HFFc6 (cell line): ENCODE measurements around the gene SVOPL. TPM values are rescaled to one million over a fixed set of nuclear protein-coding genes. Genes with fewer than 3 reads are reported as not detected.

ENCODE experiments used
- DNase-seq: peaks from one replicate; pipeline ENCODE4 v3.0.0-alpha.2; 2018
- H3K27ac Mint-ChIP-seq: 2 replicates; pipeline ENCODE4 v1.8.0; 2020; ENCODE audit warnings: mild to moderate bottlenecking, mixed read lengths
- H3K27me3 Mint-ChIP-seq: 2 replicates; pipeline ENCODE4 v1.8.0; 2021; ENCODE audit warnings: mild to moderate bottlenecking, moderate library complexity, mixed read lengths; ENCODE audit not compliant: insufficient read depth
- H3K36me3 Mint-ChIP-seq: 2 replicates; pipeline ENCODE4 v1.8.0; 2021; ENCODE audit warnings: low read depth, mixed read lengths
- H3K4me1 Mint-ChIP-seq: 2 replicates; pipeline ENCODE4 v1.8.0; 2020; ENCODE audit warnings: low read depth, mixed read lengths
- H3K4me3 Mint-ChIP-seq: 2 replicates; pipeline ENCODE4 v1.8.0; 2020; ENCODE audit warnings: mild to moderate bottlenecking, moderate library complexity, mixed read lengths
- H3K9me3 Mint-ChIP-seq: 2 replicates; pipeline ENCODE4 v1.8.0; 2020; ENCODE audit warnings: mild to moderate bottlenecking, mixed read lengths
- total RNA-seq, 6 experiments: library from RNA; stranded (reverse); fragmentation: NEBNext Ultra II Directional; extraction: Animal tissue kit (Norgen Biotek cat#: 25700); gene quantifications; 2 replicates in 1 of 6; 3 replicates in 5 of 6; pipeline ENCODE4 v1.2.3, GENCODE V29; 2021
- TF ChIP-seq, protein P1 (sequence below): fragments of 200-600 bp; sonication (generic); IDR thresholded peaks from 2 replicates; pipeline ENCODE4 v1.5.0; 2021; ENCODE audit warnings: antibody characterized with exemption, mild to moderate bottlenecking

The SVOPL gene
- total RNA-seq, 6 experiments from 2014 or later = not detected

DNA sequence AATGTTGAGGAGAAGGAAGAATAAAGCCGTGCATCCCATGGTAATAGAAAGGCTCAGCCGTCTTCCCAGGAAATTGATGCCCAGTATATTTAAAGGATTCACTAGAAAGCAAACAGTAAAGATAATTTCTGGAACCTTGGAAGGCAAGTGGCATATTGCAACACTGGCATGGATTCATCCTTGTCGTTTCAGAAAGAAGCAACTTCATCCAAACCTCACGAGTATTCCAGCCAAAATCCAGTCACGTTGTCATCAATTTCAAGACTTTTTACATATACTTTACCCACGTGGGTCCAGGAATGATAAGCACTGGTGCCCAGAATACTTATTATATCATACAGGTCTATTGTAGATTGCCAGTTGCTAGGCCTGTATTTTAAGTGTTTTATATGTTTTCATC is 73.8 kb downstream of the SVOPL start:
- Mint-ChIP-seq H3K36me3 (no peaks in the 10 kb centered on the region), H3K27me3 (peaks cover 9% of the 10 kb centered on the region), H3K4me3 (no peak overlapping the region), H3K4me1 (no peaks in the 10 kb centered on the region), H3K27ac (no peak overlapping the region), H3K9me3 (no peaks in the 10 kb centered on the region)
- no peak for DNase-seq
- TF ChIP-seq, protein P1, sequence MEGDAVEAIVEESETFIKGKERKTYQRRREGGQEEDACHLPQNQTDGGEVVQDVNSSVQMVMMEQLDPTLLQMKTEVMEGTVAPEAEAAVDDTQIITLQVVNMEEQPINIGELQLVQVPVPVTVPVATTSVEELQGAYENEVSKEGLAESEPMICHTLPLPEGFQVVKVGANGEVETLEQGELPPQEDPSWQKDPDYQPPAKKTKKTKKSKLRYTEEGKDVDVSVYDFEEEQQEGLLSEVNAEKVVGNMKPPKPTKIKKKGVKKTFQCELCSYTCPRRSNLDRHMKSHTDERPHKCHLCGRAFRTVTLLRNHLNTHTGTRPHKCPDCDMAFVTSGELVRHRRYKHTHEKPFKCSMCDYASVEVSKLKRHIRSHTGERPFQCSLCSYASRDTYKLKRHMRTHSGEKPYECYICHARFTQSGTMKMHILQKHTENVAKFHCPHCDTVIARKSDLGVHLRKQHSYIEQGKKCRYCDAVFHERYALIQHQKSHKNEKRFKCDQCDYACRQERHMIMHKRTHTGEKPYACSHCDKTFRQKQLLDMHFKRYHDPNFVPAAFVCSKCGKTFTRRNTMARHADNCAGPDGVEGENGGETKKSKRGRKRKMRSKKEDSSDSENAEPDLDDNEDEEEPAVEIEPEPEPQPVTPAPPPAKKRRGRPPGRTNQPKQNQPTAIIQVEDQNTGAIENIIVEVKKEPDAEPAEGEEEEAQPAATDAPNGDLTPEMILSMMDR = no peak

DNA sequence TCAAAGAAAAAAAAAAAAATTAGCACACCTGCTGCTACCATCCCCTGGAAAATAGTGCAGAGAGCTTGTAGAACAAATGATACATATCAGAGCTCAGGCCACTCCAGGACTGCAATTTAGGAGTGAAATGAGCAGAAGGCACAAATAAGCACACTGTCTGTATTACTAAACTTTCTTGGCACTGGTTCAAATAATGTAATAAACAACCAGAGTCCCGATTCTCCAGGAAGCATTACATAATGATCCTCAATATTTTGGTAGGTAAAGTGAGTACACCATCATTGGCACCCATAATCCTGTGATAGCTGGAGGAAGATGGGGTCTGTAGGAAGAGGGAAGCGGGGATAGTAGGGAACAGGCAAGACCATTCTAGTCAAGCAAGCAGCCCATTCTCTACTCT is 74.3 kb downstream of the SVOPL start:
- Mint-ChIP-seq H3K4me3 (no peak overlapping the region), H3K4me1 (no peaks in the 10 kb centered on the region), H3K9me3 (no peaks in the 10 kb centered on the region), H3K27ac (no peak overlapping the region), H3K36me3 (no peaks in the 10 kb centered on the region), H3K27me3 (peaks cover 8% of the 10 kb centered on the region)
- TF ChIP-seq, protein P1 = no peak
- DNase-seq = no peak

DNA sequence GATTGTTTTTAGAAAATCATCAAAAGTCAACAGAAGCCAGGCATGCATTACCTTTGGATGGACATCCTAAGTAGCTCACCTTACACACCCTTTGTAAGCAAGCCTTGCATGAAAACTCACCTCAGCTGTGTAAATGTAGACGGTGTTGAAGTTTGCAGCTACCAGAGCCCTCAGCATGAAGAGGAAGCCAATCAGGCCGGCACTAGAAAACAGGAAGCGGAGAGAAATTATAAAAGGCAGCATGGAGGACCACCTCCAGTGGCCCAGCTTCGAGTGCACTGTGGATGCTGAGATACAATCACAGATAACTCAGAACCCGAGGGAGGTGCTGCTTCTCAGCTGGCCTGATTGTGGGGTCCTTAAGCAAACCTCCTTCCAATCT is 75.3 kb downstream of the SVOPL start:
- no peaks in the 10 kb centered on the region for H3K4me1 Mint-ChIP-seq
- no peak overlapping the region for H3K4me3 Mint-ChIP-seq
- no peak for DNase-seq
- H3K27me3 Mint-ChIP-seq = peaks cover 8% of the 10 kb centered on the region
- no peak overlapping the region for H3K27ac Mint-ChIP-seq
- H3K9me3 Mint-ChIP-seq = no peaks in the 10 kb centered on the region
- TF ChIP-seq, protein P1 = no peak
- H3K36me3 Mint-ChIP-seq = no peaks in the 10 kb centered on the region

DNA sequence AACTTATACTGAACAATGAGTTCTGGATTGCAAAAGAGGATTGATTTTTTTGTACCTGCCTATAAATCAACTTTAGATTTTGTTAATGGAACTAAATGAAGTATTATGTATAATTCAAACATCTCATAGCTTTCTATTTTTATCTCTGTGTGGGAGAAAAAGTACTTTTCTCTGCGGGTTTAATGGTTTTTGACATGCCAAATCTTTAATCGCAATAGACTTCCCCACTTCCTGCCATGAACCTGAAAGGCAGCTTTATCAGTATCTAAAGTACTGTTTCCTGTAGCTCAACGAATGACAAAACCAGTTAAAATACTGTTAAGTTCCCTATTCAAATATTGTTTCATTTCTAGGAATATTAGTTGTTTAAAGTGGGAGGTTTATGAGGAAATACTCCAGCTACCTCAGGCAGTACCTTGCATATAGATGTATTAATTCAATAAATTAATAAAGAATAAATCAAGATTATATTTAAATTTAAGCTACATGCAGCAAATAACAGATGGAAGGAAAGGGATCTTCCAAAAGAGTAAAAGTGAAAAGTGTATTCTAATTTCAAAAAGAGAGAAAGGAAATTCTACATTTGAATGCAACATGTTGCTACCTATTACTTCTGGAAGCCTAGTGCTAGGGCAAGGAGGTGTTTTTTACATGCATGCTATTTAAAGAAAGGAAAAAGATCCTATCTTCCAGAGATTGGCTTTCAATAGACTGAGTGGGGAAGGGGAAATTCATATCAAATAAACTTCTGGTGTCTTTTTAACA is 75.9 kb downstream of the SVOPL start:
- H3K27ac Mint-ChIP-seq = no peak overlapping the region
- no peaks in the 10 kb centered on the region for H3K4me1 Mint-ChIP-seq

DNA sequence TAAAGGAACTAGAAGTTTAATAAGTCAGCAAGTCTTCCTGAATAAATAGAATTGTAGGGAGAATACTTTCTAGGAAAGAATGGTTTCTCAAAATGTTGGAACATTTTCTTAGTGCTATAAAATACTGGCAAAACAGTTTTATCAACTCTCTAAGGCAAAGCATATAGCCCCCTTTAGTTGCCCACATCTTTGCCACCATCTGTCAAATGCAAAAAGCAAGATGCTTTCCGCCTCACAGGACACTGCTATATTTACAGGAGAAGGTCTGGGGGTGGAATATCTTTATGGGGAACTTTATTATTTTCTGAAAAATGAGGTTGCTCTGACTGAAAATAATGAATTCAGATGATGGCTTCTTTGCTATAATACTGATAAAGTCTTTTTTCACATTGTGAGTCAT is 78.3 kb downstream of the SVOPL start:
- DNase-seq = no peak
- Mint-ChIP-seq H3K4me1 (no peaks in the 10 kb centered on the region), H3K27ac (no peak overlapping the region), H3K36me3 (no peaks in the 10 kb centered on the region), H3K9me3 (no peaks in the 10 kb centered on the region), H3K4me3 (no peak overlapping the region), H3K27me3 (peaks cover 8% of the 10 kb centered on the region)
- TF ChIP-seq, protein P1 = no peak

More for the DNA sequence above, 75.9 kb downstream of the SVOPL start:
- Mint-ChIP-seq H3K4me3 (no peak overlapping the region), H3K27me3 (peaks cover 8% of the 10 kb centered on the region), H3K9me3 (no peaks in the 10 kb centered on the region), H3K36me3 (no peaks in the 10 kb centered on the region)
- no peak for DNase-seq
- TF ChIP-seq, protein P1 = no peak
